Endothelial cell (in vitro differentiated cells): ENCODE measurements around the gene HSD3B7. TPM values are rescaled to one million over a fixed set of nuclear protein-coding genes. Genes with fewer than 3 reads are reported as not detected.

ENCODE experiments used
- DNase-seq: peaks from one replicate; pipeline ENCODE4 v3.0.0; 2021; ENCODE audit warnings: low spot score
- H3K27ac Mint-ChIP-seq: one replicate; pipeline ENCODE4 v1.8.0; 2021; ENCODE audit warnings: mixed read lengths, inconsistent platforms; ENCODE audit not compliant: unreplicated experiment
- H3K27me3 Mint-ChIP-seq: one replicate; pipeline ENCODE4 v1.8.0; 2021; ENCODE audit warnings: mild to moderate bottlenecking, moderate library complexity, mixed read lengths, inconsistent platforms; ENCODE audit not compliant: unreplicated experiment
- H3K36me3 Mint-ChIP-seq: one replicate; pipeline ENCODE4 v1.8.0; 2021; ENCODE audit warnings: mild to moderate bottlenecking, low read depth, mixed read lengths, inconsistent platforms; ENCODE audit not compliant: unreplicated experiment
- H3K4me1 Mint-ChIP-seq: one replicate; pipeline ENCODE4 v1.8.0; 2021; ENCODE audit warnings: mild to moderate bottlenecking, mixed read lengths, inconsistent platforms; ENCODE audit not compliant: unreplicated experiment
- H3K4me3 Mint-ChIP-seq: one replicate; pipeline ENCODE4 v1.8.0; 2021; ENCODE audit warnings: mild to moderate bottlenecking, mixed read lengths, inconsistent platforms; ENCODE audit not compliant: unreplicated experiment
- H3K9me3 Mint-ChIP-seq: one replicate; pipeline ENCODE4 v1.8.0; 2021; ENCODE audit warnings: mixed read lengths, inconsistent platforms; ENCODE audit not compliant: unreplicated experiment
- total RNA-seq: library from RNA; stranded (reverse); fragmentation: NEBNext Ultra II Directional; extraction: Animal tissue kit (Norgen Biotek cat#: 25700); gene quantifications from one replicate; pipeline ENCODE4 v1.2.1, GENCODE V29; 2021; ENCODE audit not compliant: unreplicated experiment
- TF ChIP-seq, protein P1 (sequence below): fragments of 200-600 bp; sonication (generic); IDR thresholded peaks from one replicate; pipeline ENCODE4 v1.5.0; 2021; ENCODE audit warnings: antibody characterized with exemption; ENCODE audit not compliant: unreplicated experiment

The HSD3B7 gene
- total RNA-seq, 1 donor from 2014 or later: 5.3 TPM

DNA sequence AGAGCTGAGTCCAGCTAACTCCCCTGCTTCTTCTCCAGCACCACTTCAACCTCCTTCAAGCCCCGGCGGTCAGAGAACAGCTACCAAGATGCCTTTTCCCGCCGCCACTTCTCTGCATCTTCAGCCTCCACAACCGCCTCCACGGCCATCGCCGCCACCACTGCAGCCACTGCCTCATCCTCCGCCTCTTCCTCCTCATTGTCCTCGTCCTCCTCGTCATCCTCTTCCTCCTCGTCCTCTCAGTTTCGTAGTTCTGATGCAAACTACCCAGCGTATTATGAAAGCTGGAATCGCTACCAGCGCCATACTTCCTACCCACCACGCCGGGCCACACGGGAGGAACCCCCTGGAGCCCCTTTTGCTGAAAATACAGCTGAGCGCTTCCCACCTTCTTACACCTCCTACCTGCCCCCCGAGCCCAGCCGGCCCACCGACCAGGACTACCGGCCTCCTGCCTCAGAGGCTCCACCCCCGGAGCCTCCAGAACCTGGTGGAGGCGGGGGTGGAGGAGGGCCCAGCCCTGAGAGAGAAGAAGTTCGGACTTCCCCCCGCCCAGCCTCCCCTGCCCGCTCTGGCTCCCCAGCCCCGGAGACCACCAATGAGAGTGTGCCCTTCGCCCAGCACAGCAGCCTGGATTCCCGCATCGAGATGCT, 20.3 kb upstream of the HSD3B7 start:
- H3K4me3 Mint-ChIP-seq: peak overlapping the region; percentile 68
- peaks cover under 1% of the 10 kb centered on the region for H3K4me1 Mint-ChIP-seq
- peaks cover 17% of the 10 kb centered on the region for H3K27me3 Mint-ChIP-seq
- H3K36me3 Mint-ChIP-seq: peaks cover 62% of the 10 kb centered on the region
- DNase-seq: no peak
- no peak overlapping the region for H3K27ac Mint-ChIP-seq
- TF ChIP-seq, protein P1, sequence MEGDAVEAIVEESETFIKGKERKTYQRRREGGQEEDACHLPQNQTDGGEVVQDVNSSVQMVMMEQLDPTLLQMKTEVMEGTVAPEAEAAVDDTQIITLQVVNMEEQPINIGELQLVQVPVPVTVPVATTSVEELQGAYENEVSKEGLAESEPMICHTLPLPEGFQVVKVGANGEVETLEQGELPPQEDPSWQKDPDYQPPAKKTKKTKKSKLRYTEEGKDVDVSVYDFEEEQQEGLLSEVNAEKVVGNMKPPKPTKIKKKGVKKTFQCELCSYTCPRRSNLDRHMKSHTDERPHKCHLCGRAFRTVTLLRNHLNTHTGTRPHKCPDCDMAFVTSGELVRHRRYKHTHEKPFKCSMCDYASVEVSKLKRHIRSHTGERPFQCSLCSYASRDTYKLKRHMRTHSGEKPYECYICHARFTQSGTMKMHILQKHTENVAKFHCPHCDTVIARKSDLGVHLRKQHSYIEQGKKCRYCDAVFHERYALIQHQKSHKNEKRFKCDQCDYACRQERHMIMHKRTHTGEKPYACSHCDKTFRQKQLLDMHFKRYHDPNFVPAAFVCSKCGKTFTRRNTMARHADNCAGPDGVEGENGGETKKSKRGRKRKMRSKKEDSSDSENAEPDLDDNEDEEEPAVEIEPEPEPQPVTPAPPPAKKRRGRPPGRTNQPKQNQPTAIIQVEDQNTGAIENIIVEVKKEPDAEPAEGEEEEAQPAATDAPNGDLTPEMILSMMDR: no peak
- no peaks in the 10 kb centered on the region for H3K9me3 Mint-ChIP-seq

- no peak overlapping the region for H3K27ac Mint-ChIP-seq
- H3K36me3 Mint-ChIP-seq: peaks cover 57% of the 10 kb centered on the region
- H3K9me3 Mint-ChIP-seq: no peaks in the 10 kb centered on the region
- H3K4me3 Mint-ChIP-seq: no peak overlapping the region
- DNase-seq: no peak
- H3K27me3 Mint-ChIP-seq: peaks cover 12% of the 10 kb centered on the region
- H3K4me1 Mint-ChIP-seq: no peaks in the 10 kb centered on the region
- TF ChIP-seq, protein P1: no peak
Measured at GRCh38 chr16:30965436-30965835, 19.6 kb upstream of the HSD3B7 start.

DNA sequence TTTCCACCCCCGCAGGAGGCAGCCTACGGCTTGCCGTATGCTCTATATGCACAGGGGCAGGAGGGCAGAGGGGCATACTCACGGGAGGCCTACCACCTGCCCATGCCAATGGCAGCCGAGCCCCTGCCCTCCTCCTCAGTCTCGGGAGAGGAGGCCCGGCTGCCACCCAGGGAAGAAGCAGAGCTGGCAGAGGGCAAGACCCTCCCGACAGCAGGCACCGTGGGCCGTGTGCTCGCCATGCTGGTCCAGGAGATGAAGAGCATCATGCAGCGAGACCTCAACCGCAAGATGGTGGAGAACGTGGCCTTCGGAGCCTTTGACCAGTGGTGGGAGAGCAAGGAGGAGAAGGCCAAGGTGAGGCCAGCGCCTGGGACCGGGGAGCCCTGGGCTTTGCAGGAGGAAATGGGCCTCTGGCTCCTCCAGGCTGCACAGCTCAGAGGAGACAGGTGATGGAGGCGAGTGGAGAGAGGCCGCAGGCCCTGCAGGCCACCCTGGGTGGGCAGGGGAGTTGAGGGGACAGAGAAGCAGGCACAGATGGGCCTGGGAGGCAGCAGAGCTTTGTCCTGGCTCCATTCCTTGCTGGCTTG, 18.9 kb upstream of the HSD3B7 start:
- H3K4me3 Mint-ChIP-seq: no peak overlapping the region
- TF ChIP-seq, protein P1: no peak
- H3K27ac Mint-ChIP-seq: no peak overlapping the region
- no peak for DNase-seq
- peaks cover 12% of the 10 kb centered on the region for H3K27me3 Mint-ChIP-seq
- H3K4me1 Mint-ChIP-seq: no peaks in the 10 kb centered on the region
- peaks cover 61% of the 10 kb centered on the region for H3K36me3 Mint-ChIP-seq
- no peaks in the 10 kb centered on the region for H3K9me3 Mint-ChIP-seq

- no peak for DNase-seq
- H3K36me3 Mint-ChIP-seq: peaks cover 64% of the 10 kb centered on the region
- peaks cover 12% of the 10 kb centered on the region for H3K27me3 Mint-ChIP-seq
- H3K4me3 Mint-ChIP-seq: peak overlapping the region; percentile 63
- H3K27ac Mint-ChIP-seq: peak overlapping the region; percentile 50
- no peaks in the 10 kb centered on the region for H3K9me3 Mint-ChIP-seq
- TF ChIP-seq, protein P1: no peak
- no peaks in the 10 kb centered on the region for H3K4me1 Mint-ChIP-seq
Measured at GRCh38 chr16:30967795-30968194, 17.2 kb upstream of the HSD3B7 start.

DNA sequence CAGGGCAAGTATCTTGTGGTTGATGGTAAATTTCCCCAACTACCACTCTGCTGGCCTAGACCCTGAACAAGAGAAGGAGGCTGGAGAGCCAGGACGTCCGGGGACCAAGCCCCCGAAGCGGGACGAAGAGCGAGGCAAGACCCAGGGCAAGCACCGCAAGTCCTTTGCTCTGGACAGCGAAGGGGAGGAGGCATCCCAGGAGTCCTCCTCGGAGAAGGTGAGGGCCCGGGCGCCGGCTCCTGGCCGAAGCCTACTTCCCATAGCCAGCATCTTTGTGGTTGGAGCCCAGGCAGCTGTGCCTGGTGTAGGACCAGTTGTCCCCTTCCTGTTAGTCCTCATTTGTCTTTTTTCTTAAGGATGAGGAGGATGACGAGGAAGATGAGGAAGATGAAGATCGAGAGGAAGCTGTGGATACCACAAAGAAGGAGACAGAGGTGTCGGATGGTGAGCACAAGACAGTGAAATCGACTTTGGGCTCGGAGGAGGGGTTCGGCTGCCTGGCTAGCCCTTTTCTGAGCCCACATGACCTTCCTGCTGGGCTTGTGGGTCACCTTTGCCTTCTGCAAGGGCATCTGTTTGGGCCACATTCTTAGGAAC, 15.7 kb upstream of the HSD3B7 start:
- Mint-ChIP-seq H3K27ac (no peak overlapping the region), H3K4me1 (no peaks in the 10 kb centered on the region), H3K36me3 (peaks cover 68% of the 10 kb centered on the region)

More for the DNA sequence above, 15.7 kb upstream of the HSD3B7 start:
- Mint-ChIP-seq H3K4me3 (peak overlapping the region; percentile 71), H3K27me3 (peaks cover 19% of the 10 kb centered on the region), H3K9me3 (no peaks in the 10 kb centered on the region)
- TF ChIP-seq, protein P1: no peak
- no peak for DNase-seq
